ENCODE data around the gene RHBDF1.
A peak's percentile ranks its signal among the peaks of the same experiment; 100 is the strongest.

The RHBDF1 gene

GRCh38 chr16:35678-36305 lies 36.6 kb downstream of the RHBDF1 start:
- DNase-seq: peak in 1 of 2 experiments; percentile 14

GRCh38 chr16:35011-35677 lies 37.3 kb downstream of the RHBDF1 start:
- peak in 1 of 2 experiments; percentile 15 for DNase-seq

- peak in 1 of 2 experiments; percentile 17 for DNase-seq
These were observed 37.8 kb downstream of the RHBDF1 start for GRCh38 chr16:34648-34987.

- peak in 1 of 2 experiments; percentile 12 for DNase-seq
These were observed 38.4 kb downstream of the RHBDF1 start for GRCh38 chr16:33877-34647.

GRCh38 chr16:33154-33876 lies 39.1 kb downstream of the RHBDF1 start:
- DNase-seq: peak in 1 of 2 experiments; percentile 2

GRCh38 chr16:30627-31026 lies 41.8 kb downstream of the RHBDF1 start:
- DNase-seq: peak in 1 of 2 experiments; percentile 6

- DNase-seq: peak in 1 of 2 experiments; percentile 10
These were observed 46.5 kb downstream of the RHBDF1 start for GRCh38 chr16:25926-26348.

- peak in 1 of 2 experiments; percentile 10 for DNase-seq
These were observed 48.3 kb downstream of the RHBDF1 start for GRCh38 chr16:24151-24550.

- DNase-seq: peak in 1 of 2 experiments; percentile 14
These were observed 51.5 kb downstream of the RHBDF1 start for GRCh38 chr16:20886-21285.

GRCh38 chr16:17062-17765 lies 55.2 kb downstream of the RHBDF1 start:
- peak in 1 of 2 experiments; percentile 2 for DNase-seq

GRCh38 chr16:10772-11171 lies 61.7 kb downstream of the RHBDF1 start:
- DNase-seq: peak; percentile 91

- DNase-seq: peak in 1 of 2 experiments; percentile 15
These were observed 62.3 kb downstream of the RHBDF1 start for GRCh38 chr16:9903-10665.
